Activated T-helper 1 cell treated with anti-CD3 and anti-CD28 coated beads, Interleukin-12 subunit alpha, Interleukin-12 subunit beta, Interleukin-2, Interleukin-4 antibody, amounts not matched to agents 30 ng/mL and 10 ng/mL and 1 ng/mL, durations not matched to agents 14 hours and 24 hours and 36 hours (primary cell): ENCODE measurements around the gene ARFGAP1. TPM values are rescaled to one million over a fixed set of nuclear protein-coding genes. Genes with fewer than 3 reads are reported as not detected.

Experiments
- DNase-seq: peaks from one replicate; pipeline ENCODE4 v3.0.0; 2021; ENCODE audit warnings: low spot score
- H3K27ac Mint-ChIP-seq: one replicate; pipeline ENCODE4 v1.8.0; 2021; ENCODE audit warnings: mild to moderate bottlenecking, mixed read lengths
- H3K27me3 Mint-ChIP-seq: one replicate; pipeline ENCODE4 v1.8.0; 2022; ENCODE audit warnings: mild to moderate bottlenecking, moderate library complexity, mixed read lengths; ENCODE audit not compliant: insufficient read depth
- H3K36me3 Mint-ChIP-seq: one replicate; pipeline ENCODE4 v1.8.0; 2021; ENCODE audit warnings: low read depth, mixed read lengths
- H3K4me1 Mint-ChIP-seq: one replicate; pipeline ENCODE4 v1.8.0; 2021; ENCODE audit warnings: low read depth, mixed read lengths
- H3K4me3 Mint-ChIP-seq: one replicate; pipeline ENCODE4 v1.8.0; 2021; ENCODE audit warnings: mild to moderate bottlenecking, moderate library complexity, mixed read lengths
- H3K9me3 Mint-ChIP-seq: one replicate; pipeline ENCODE4 v1.8.0; 2021; ENCODE audit warnings: mixed read lengths
- intact Hi-C: fragments of 100-400 bp; cut with micrococcal nuclease; formaldehyde crosslinking; loops from one replicate; pipeline ENCODE4 v1.15.1; 2024
- total RNA-seq: library from RNA; stranded (reverse); gene quantifications from 2 replicates; pipeline ENCODE4 v1.2.3, GENCODE V29; 2022

ARFGAP1 gene
- total RNA-seq, 1 donor from 2014 or later: 107 TPM

GRCh38 chr20:63315731-63316491, 43.3 kb downstream of the ARFGAP1 start:
- no peaks in the 10 kb centered on the region for H3K27me3 Mint-ChIP-seq
- intact Hi-C loops: no loop called here
- H3K27ac Mint-ChIP-seq: no peak overlapping the region
- DNase-seq: no peak
- no peaks in the 10 kb centered on the region for H3K4me1 Mint-ChIP-seq
- H3K36me3 Mint-ChIP-seq: no peaks in the 10 kb centered on the region
- no peaks in the 10 kb centered on the region for H3K9me3 Mint-ChIP-seq
- no peak overlapping the region for H3K4me3 Mint-ChIP-seq

GRCh38 chr20:63316502-63316921, 43.9 kb downstream of the ARFGAP1 start:
- no peaks in the 10 kb centered on the region for H3K9me3 Mint-ChIP-seq
- no peak for DNase-seq
- H3K27ac Mint-ChIP-seq: no peak overlapping the region
- no peak overlapping the region for H3K4me3 Mint-ChIP-seq
- H3K27me3 Mint-ChIP-seq: no peaks in the 10 kb centered on the region
- no peaks in the 10 kb centered on the region for H3K36me3 Mint-ChIP-seq
- intact Hi-C loops: no loop called here
- H3K4me1 Mint-ChIP-seq: no peaks in the 10 kb centered on the region

- Mint-ChIP-seq H3K4me3 (no peak overlapping the region), H3K36me3 (no peaks in the 10 kb centered on the region)
- intact Hi-C loops: no loop called here
Measured at GRCh38 chr20:63317061-63317460, 44.4 kb downstream of the ARFGAP1 start.

DNA sequence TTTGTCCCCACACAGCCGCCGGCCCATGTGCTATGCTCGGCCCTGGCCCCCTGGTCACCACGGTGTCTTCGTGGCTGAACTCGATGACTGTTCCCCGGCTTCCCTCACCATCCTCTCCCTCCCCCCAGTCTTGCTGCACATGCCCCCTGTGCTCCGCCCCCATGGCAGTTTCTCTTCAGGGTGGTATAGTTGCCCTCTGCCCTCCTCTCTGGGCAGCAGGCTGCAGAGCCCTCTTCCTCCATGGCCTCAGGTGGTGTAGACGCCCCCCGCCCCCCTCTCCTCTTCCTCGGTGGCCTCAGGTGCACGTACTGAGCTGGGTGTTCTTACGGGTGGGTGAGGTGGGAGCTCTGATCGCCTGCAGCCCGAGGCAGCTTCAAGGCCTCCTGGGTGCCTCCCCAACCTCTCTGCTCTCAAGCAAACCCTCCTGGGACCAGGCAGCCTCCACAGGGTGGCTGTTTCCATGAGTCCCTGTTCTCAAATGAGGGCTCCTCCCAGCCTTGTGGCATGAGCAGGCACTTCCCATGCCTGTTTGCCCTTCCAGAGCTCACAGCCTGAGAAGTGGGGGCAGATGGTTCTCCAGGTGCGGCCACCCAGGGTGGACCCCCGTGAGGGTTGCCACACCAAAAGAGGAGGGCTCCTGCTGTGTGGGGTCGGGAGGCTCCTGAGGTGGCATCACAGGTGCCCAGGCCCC, 45.1 kb downstream of the ARFGAP1 start:
- no peak overlapping the region for H3K27ac Mint-ChIP-seq
- intact Hi-C loops: no loop called here
- no peaks in the 10 kb centered on the region for H3K36me3 Mint-ChIP-seq
- H3K27me3 Mint-ChIP-seq: no peaks in the 10 kb centered on the region
- no peak for DNase-seq
- no peaks in the 10 kb centered on the region for H3K4me1 Mint-ChIP-seq
- H3K4me3 Mint-ChIP-seq: no peak overlapping the region
- H3K9me3 Mint-ChIP-seq: no peaks in the 10 kb centered on the region

More at GRCh38 chr20:63317061-63317460, 44.4 kb downstream of the ARFGAP1 start:
- Mint-ChIP-seq H3K27ac (no peak overlapping the region), H3K9me3 (no peaks in the 10 kb centered on the region), H3K4me1 (no peaks in the 10 kb centered on the region), H3K27me3 (no peaks in the 10 kb centered on the region)
- DNase-seq: no peak

- H3K9me3 Mint-ChIP-seq: no peaks in the 10 kb centered on the region
- H3K36me3 Mint-ChIP-seq: no peaks in the 10 kb centered on the region
- no peaks in the 10 kb centered on the region for H3K27me3 Mint-ChIP-seq
Measured at GRCh38 chr20:63318391-63319163, 46.0 kb downstream of the ARFGAP1 start.

DNA sequence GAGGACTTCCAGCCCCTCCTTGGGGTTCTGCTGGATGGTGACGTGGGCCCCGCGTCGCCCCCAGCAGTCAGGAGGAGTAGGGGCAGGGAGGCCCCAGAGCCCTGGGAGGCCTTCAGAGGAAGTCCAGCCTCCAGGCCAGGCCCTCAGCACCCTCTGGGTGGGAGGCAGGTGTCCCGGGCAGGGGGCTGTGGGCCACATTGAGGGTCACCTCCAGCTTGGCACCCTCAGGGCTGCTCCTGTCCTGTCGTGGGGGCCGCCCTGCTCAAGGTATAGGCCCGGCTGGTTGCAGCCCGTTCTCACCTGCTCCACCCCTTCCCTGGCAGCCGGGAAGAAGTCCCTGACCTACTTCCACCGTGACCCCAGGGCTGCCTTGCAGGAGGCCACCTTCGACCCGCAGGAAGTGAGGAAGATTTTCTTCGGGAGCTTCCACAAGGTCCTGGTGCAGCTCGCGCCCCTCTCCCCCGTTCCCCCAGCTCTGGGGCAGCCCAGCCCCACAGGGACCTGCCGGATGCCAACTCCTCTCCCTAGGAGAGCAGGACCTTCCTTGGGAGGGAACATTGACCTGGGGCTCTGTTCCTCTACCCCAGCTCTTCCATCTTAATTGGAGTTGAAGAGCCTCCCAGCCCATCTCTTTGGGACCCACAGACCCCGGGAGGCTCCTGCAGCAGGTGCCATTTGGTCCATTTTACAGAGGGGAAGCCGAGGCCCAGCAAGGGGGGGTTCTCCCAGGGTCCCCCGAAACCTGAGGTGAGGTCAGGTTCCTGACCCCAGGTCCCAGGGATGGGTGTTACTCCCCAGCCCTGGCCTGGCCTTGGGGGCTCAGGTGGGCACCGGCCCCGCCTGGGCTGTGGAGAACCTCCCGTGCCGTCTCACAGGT, 46.8 kb downstream of the ARFGAP1 start:
- Mint-ChIP-seq H3K4me3 (no peak overlapping the region), H3K9me3 (no peaks in the 10 kb centered on the region), H3K27me3 (peaks cover 6% of the 10 kb centered on the region), H3K4me1 (no peaks in the 10 kb centered on the region), H3K36me3 (no peaks in the 10 kb centered on the region), H3K27ac (no peak overlapping the region)
- no peak for DNase-seq
- intact Hi-C loops: no loop called here

More at GRCh38 chr20:63318391-63319163, 46.0 kb downstream of the ARFGAP1 start:
- no peaks in the 10 kb centered on the region for H3K4me1 Mint-ChIP-seq
- DNase-seq: no peak
- no peak overlapping the region for H3K27ac Mint-ChIP-seq
- intact Hi-C loops: no loop called here
- H3K4me3 Mint-ChIP-seq: no peak overlapping the region

DNA sequence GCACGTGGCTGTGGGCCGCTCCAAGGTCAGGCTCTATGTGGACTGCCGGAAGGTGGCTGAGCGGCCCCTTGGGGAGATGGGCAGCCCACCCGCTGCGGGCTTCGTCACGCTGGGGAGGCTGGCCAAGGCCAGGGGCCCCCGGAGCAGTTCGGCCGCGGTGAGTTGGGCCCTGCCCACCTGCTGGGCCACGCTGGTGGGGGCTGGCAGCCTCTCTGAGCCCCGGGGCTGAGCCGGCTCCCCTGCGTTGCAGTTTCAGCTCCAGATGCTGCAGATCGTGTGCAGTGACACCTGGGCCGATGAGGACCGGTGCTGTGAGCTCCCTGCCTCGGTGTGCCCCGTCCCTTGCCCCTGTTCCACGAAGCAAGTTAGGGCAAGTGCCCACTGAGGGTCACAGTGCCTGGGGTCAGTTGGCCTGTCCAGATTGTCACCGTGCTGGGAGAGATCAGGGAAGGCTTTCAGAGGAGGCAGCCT, 47.5 kb downstream of the ARFGAP1 start:
- no peaks in the 10 kb centered on the region for H3K9me3 Mint-ChIP-seq
- H3K4me1 Mint-ChIP-seq: no peaks in the 10 kb centered on the region
- intact Hi-C loops: no loop called here
- H3K36me3 Mint-ChIP-seq: no peaks in the 10 kb centered on the region
- DNase-seq: no peak
- no peak overlapping the region for H3K4me3 Mint-ChIP-seq
- H3K27ac Mint-ChIP-seq: no peak overlapping the region
- H3K27me3 Mint-ChIP-seq: peaks cover 6% of the 10 kb centered on the region

DNA sequence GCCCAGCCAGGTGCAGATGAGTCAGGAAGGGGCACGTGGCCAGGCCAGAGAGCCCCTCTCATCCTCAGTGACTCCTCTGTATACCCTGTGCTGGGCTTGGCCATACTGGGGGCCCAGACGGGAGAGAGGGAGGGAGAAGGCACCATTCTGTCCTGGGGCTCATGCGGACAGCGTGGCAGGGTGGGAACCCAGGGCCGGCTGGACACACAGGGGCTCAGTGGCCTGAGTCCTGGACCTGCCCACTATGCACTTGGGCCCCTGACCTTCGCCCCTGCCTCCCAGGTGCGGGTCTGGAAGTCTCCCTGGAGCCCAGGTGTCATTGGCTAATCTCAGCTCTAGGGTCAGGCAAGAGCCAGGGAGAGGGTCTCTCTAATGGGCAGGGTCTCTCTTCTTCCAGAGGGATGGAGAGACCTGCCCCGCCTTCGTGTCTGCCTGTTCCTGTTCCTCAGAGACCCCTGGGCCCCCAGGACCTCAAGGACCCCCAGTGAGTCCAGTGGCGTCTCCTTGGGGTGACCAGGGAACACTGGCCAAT, 48.1 kb downstream of the ARFGAP1 start:
- intact Hi-C loops: no loop called here
- Mint-ChIP-seq H3K27ac (no peak overlapping the region), H3K4me1 (no peaks in the 10 kb centered on the region), H3K9me3 (no peaks in the 10 kb centered on the region), H3K4me3 (no peak overlapping the region), H3K27me3 (peaks cover 6% of the 10 kb centered on the region), H3K36me3 (no peaks in the 10 kb centered on the region)
- no peak for DNase-seq

DNA sequence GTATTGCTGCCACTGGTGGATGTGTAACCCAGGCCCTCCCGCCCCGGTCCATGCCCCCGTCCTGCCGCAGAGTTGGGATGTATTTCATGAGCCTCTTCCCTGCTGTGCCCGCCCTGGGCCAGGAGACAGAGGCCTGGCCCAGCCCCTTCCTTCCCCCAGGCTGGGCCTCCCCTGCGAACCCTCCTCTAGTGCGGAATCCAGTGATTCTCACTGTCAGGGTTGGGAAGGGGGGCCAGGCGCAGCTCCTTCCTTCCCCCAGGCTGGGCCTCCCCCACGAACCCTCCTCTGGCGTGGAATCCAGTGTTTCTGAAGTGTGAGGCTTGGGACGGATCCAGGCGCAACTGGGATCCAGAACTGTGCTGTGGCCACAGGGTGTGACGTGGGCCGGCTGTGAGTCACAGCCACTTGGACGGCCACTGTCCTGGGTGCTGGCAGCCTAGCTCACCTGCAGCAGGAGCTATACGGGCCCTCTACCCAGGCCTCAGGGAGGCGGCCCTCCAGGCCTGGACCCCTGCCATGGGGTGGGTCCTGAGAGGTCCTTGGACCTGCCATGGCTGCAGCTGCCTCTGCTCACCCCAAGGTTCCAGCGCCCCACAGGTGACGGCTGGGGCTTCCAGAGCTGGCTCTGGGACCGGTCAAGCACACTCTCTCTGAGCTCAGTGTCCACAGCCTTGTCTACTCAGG, 48.7 kb downstream of the ARFGAP1 start:
- H3K4me3 Mint-ChIP-seq: no peak overlapping the region
- no peak for DNase-seq
- H3K4me1 Mint-ChIP-seq: no peaks in the 10 kb centered on the region
- intact Hi-C loops: no loop called here
- H3K27me3 Mint-ChIP-seq: peaks cover 6% of the 10 kb centered on the region
- H3K27ac Mint-ChIP-seq: no peak overlapping the region
- H3K9me3 Mint-ChIP-seq: no peaks in the 10 kb centered on the region
- H3K36me3 Mint-ChIP-seq: no peaks in the 10 kb centered on the region

- H3K4me3 Mint-ChIP-seq: no peak overlapping the region
- no peak for DNase-seq
- H3K9me3 Mint-ChIP-seq: no peaks in the 10 kb centered on the region
- no peaks in the 10 kb centered on the region for H3K36me3 Mint-ChIP-seq
- H3K27me3 Mint-ChIP-seq: peaks cover 6% of the 10 kb centered on the region
- H3K4me1 Mint-ChIP-seq: no peaks in the 10 kb centered on the region
- no peak overlapping the region for H3K27ac Mint-ChIP-seq
- intact Hi-C loops: no loop called here
Measured at GRCh38 chr20:63322146-63322932, 49.7 kb downstream of the ARFGAP1 start.

DNA sequence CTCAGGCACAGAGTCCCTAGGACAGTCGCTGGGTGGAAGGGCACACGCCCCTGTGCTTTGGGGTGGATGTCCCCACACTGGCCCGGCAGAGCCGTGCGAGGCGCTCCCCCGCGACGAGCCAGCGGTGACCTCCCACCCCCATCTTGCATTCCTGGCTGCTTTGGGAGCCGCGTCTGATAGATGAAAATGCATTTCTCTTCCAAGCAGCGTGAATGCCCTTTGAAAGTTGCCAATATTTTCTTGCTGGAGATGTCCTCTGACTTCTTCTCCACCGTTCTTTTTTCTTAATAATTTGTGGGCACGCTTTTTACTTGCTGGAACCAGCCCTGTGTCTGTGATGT, 50.3 kb downstream of the ARFGAP1 start:
- intact Hi-C loops: no loop called here
- DNase-seq: no peak
- Mint-ChIP-seq H3K4me1 (no peaks in the 10 kb centered on the region), H3K36me3 (no peaks in the 10 kb centered on the region), H3K4me3 (no peak overlapping the region), H3K27me3 (peaks cover 6% of the 10 kb centered on the region), H3K27ac (no peak overlapping the region), H3K9me3 (no peaks in the 10 kb centered on the region)
